SH-SY5Y (cell line): ENCODE results near the gene HOXD11.

Experiments used
- GATA2 ChIP-seq: IDR thresholded peaks from 2 replicates; pipeline ENCODE4 v1.6.1; 2011; ENCODE audit warnings: mild to moderate bottlenecking, low read depth, low read length
- GATA3 ChIP-seq: IDR thresholded peaks from 2 replicates; pipeline ENCODE4 v1.6.1; 2011; ENCODE audit warnings: low read depth, mild to moderate bottlenecking, low read length, moderate library complexity

DNA sequence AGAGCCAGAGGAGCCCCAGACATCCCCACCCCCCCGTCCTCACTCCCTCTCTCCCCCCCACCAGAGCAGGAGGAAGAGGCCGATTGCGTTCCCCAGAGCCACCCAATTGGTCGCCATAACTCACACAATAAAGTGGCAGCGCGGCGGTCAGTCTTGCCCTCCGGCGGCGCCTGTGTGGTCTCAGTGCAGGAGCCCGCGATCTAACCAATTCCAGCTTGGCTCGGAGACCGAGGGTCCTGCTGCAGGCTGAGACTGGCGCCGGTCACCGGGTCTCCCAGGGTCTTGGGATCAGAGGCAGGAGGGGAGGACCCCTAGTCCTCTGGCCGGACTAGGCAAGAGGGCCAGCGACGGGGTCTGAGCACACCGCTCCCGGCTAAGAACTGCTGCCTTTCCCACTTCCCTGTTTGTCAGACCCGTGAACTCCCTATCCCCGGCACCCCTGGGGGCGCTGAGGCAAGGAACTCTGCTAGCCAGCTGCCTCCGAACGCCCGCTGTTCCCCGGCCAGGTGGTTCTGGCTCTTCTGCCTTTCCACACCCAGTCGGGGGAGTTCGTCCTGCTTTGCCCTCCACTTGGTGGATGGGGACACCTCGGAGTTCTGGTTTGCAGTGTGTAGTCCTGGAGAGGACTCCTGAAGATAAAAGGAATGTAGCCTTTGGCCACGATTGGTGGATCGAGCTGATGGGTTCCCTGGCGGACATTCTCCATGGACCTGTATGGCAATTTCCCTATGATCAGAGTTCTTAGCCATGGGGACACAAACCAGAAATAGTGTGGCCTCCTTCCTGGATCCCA is 8.5 kb upstream of the HOXD11 start:
- TF ChIP-seq GATA2 (no peak), GATA3 (no peak)
